ENCODE results near the gene PRKN.
"Not testable (repeated sequence)": the region's sequence is repeated elsewhere in the genome, so short reads cannot be mapped to it uniquely, and the experiment has no call there.

PRKN gene

DNA sequence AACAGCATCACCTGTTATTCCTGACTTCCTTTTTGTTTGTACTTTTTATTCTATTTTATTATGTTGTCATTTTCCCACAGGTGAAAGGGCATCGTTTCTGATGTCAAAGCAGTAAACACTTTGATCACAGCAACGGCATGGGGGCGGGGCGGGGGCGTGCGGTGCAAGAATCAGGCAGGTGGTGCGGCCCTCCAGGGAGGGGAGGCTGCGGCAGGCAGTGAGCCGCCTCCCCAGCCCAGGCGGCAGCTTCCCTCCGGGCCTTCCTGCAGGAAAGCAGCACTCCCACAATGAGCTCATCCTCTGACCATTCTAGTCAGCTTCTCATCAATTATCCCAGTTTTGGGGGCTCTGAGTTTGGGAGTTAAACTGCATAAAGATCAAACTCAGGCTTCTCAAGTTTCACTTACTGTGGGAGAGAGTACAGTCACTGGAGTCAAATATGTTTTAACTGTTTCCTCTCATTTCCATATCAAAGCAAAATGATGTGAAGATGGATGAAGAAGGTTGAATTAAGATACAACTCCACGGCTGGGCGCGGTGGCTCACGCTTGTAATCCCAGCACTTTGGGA, 845.3 kb downstream of the PRKN start:
- no peak for DNase-seq (ENCODE audit: low read depth in 1 of 2, low spot score in 1 of 2)

DNA sequence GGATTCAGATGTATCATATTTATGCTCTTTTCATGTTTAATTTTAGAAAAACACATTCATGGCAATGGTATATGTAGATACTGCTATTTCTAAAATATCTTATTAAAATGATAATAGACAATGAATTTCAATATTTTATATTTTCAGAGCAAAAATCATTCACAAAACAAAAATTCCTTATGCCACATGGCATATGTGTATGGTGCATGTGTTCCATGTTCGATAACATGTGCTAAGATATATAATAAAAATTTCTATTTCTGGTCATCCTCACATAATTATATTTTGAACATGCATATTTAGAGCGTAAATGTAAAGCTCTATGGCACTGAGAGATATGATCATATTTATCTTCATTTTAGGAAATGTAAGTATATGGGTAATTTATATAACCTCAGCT, 847.5 kb downstream of the PRKN start:
- no peak for DNase-seq (ENCODE audit: low read depth in 1 of 2, low spot score in 1 of 2)

GRCh38 chr6:161876231-161876630, 851.3 kb downstream of the PRKN start:
- no peak for DNase-seq (ENCODE audit: low read depth in 1 of 2, low spot score in 1 of 2)

GRCh38 chr6:161870236-161870901, 857.2 kb downstream of the PRKN start:
- no peak for DNase-seq (ENCODE audit: low read depth in 1 of 2, low spot score in 1 of 2)

DNA sequence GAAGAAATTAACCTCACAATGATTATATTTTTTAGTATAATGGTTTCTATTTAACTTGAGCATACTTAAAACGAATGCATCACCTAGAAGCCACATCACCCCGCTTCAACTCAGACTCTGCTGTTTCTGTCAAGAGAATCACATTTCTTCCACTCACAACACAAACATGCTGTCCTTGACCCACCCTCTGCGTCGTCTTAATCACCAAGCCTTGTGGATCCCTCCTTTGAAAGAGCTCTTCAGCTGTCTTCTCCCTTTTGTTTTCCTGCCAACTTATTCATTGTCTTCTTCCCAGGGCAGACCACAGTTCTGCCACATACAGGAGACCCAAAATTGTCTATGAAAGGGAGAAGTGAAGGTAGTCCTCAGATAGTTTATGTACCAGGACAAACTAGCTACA, 858.1 kb downstream of the PRKN start:
- no peak for DNase-seq (ENCODE audit: low read depth in 1 of 2, low spot score in 1 of 2)

DNA sequence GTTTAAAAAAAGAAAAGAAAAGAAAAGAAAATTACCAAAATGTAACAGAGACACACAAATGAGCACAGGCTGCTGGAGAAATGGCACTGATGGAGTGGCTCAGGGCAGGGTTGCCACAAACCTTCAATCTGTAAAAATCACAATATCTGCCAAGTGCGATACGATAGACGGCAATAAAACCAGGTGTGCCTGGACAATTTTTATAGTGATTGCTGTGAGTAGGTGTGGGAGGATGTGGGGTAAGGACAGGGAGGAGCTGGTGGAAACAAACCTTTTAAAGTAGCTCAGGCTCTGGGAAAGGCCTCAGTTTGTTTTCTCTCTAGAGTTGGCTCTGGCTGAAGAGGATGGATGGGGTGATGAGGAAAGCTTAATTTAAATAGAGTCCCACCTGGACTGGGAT, 861.0 kb downstream of the PRKN start:
- no peak for DNase-seq (ENCODE audit: low read depth in 1 of 2, low spot score in 1 of 2)

DNA sequence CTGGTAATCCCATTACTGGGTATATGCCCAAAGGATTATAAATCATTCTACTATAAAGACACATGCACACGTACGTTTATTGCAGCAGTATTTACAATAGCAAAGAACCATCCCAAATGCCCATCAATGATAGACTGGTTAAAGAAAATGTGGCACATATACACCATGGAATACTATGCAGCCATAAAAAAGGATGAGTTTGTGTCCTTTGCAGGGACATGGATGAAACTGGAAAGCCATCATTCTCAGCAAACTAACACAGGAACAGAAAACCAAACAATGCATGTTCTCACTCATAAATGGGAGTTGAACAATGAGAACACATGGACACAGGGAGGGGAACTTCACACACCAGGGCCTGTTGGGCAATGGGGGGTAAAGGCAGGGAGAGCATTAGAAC, 866.5 kb downstream of the PRKN start:
- not testable (repeated sequence) for DNase-seq (ENCODE audit: low read depth in 1 of 2, low spot score in 1 of 2)

DNA sequence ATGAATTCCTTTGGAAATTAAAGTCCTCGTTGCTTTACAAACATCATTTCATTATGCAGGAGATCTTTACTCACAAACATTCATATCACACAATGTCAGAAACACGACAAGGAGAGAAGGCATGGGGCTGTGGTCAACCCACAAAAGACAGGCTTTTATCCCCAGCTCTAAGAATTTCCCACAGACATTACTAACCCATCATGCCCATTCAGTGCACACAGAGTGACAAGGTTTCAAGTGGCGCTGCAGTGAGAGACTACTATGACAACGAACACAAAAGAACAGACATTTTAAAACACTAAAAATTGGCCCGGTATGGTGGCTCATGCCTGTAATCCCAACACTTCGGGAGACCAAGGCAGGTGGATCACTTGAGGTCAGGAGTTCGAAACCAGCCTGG, 873.9 kb downstream of the PRKN start:
- no peak for DNase-seq (ENCODE audit: low read depth in 1 of 2, low spot score in 1 of 2)

DNA sequence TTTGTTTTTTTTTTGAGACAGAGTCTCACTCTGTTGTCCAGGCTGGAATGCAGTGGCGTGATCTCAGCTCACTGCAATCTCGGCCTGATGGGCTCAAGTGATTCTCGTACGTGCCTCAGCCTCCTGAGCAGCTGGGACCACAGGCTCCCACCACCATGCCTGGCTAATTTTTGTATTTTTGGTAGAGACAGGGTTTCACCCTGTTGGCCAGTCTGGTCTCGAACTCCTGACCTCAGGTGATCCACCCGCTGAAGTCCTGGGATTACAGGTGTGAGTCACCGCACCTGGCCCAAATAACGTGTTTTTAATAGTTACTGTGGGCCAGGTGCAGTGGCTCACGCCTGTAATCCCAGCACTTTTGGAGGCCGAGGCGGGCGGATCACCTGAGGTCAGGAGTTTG, 876.1 kb downstream of the PRKN start:
- DNase-seq (ENCODE audit: low read depth in 1 of 2, low spot score in 1 of 2), result not testable (repeated sequence)

DNA sequence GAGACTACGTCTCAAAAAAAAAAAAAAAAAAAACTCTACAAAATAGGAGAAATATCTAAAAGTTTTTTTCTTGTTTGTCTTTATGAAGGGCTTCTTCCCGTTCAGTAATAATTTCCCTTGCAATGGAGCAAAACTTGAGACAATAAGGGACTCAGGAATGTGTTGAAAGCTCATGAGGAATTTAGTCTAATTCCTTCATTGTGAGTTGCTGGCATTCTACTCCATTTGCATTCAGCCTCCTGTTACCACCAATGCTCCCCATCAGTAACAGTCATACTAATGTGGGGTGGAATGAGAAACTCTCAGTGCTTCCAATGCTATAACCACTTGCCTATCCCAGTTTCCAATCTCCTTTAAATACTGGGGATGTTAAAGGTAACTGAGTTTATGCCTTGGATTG, 877.0 kb downstream of the PRKN start:
- no peak for DNase-seq (ENCODE audit: low read depth in 1 of 2, low spot score in 1 of 2)

DNA sequence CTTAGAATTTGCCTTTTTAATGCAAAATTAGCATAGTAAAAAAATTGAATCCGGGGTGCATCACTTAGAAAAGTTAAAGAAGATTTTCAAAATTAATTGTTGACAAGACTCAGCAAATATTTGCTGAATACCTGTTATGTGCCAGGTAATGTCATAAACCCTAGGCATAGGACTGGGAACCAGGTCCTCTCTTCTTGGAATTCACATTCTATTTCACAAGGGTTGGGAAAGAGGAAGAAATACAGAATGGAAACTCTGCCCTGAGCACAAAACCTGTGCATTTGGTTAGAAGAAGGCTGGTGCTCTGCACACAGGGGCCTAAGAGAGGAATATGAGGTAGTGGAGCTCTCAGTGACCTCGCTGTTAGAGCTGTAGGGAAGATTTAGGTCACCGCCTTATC, 879.9 kb downstream of the PRKN start:
- DNase-seq (ENCODE audit: low read depth in 1 of 2, low spot score in 1 of 2), result no peak

DNA sequence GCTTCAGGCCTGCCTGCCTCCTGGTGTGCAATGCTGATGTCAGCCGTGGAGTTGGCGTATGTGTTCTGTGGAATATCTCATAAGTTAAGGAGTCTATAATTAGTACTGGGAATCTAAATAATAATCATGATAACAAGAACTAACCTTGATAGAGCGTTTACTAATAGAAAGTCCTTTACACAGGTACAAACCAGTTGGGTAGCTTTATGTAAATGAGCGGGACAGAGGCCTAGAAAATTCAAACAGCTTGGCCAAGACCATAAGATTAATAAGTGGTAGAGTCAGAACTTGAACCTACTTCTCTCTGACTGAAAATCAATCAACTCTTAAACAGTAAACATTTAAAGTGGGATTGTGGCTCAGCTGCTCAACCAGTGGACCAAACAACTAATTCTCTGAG, 882.8 kb downstream of the PRKN start:
- DNase-seq (ENCODE audit: low read depth in 1 of 2, low spot score in 1 of 2), result no peak

GRCh38 chr6:161843066-161843465, 884.5 kb downstream of the PRKN start:
- no peak for DNase-seq (ENCODE audit: low read depth in 1 of 2, low spot score in 1 of 2)

DNA sequence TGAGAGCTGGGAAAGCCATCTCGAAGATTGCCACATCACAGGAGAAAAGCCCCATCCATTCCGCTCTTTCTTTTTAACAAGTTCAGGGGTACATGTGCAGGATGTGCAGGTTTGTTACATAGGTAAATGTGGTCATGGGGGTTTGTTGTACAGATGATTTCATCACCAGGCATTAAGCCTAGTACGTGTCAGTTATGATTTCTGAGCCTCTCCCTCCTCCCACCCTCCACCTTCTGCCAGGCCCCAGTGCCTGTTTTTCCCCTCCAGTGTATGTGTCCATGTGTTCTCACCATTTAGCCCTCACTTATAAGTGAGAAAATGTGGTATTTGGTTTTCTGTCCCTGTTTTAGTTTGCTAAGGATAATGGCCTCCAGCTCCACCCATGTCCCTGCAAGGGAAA, 887.2 kb downstream of the PRKN start:
- DNase-seq (ENCODE audit: low read depth in 1 of 2, low spot score in 1 of 2), result no peak

- DNase-seq (ENCODE audit: low read depth in 1 of 2, low spot score in 1 of 2), result no peak
Observed at GRCh38 chr6:161838306-161839035, 889.1 kb downstream of the PRKN start.

GRCh38 chr6:161837854-161838253, 889.7 kb downstream of the PRKN start:
- no peak for DNase-seq (ENCODE audit: low read depth in 1 of 2, low spot score in 1 of 2)

GRCh38 chr6:161837449-161837735, 890.2 kb downstream of the PRKN start:
- no peak for DNase-seq (ENCODE audit: low read depth in 1 of 2, low spot score in 1 of 2)

DNA sequence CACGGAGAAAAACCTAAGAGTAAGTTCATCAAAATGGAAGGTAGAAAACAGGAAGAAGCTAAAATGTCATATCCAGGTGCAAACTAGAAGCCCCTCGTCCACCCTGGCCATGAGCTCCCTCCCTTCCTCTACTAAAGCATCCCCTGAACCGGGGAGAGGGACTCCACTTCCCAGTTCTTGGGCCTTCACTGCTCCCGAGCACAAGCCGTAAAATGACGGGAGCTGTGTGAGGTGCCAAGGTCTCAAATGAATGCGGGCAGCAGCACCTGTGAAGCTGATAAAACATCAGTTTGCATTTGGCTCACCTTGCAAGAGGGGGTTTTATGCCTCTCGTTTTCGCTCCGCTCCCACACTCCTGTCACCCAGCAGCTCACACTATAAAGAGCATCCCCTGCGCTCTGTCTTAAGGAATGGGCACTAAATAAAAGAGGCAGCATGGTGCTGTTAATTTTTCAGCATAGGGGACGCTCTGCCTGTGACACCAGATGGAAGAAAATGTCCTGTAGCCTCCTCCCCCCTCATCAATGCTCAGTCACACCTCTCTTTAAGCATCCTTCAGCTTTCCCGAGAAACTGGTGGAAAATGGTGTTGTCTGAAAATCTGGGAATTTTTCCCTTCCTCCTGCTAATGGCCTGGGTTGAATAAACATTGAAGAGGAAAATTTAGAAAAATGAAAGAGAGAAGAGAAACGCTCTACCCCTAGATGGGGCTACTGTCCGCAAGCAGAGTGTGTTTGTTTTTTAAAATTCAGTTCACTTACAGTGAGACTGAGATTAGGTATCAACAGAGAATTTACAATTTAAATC, 890.7 kb downstream of the PRKN start:
- no peak for DNase-seq (ENCODE audit: low read depth in 1 of 2, low spot score in 1 of 2)

DNA sequence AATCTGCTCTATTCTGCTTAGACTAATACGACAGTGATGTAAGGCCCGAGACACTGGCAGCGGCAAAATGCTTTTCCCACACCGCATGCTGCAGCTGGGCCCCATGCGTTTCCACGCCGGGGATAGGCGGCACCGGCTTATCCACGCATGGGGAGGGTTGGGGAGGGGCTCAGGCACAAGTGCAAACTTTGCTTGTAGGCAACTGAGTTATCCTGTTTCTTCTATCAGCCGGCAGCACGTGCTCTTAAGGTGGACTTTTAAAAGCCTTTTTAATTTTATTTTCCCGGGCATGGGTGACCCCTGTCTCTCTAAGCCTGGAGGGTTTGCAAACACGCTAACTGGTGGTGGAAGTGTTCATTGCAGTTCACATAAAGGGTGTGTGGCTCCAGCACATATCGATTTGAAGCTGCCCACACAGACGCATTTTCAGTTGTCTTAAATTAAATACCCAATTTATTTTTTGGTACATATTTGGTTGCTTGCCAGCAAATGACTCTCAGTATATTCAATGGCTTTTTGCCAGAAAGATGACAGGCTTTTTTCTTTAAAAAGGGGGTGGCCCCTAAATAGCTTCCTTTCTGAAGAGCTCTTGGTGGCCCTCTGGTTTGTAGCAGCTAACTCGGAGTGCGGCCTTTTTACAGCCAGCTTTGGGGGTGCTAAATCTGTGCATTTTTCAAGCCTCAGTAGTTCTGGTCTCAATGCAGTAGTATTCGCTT, 891.9 kb downstream of the PRKN start:
- no peak for DNase-seq (ENCODE audit: low read depth in 1 of 2, low spot score in 1 of 2)

- no peak for DNase-seq (ENCODE audit: low read depth in 1 of 2, low spot score in 1 of 2)
Observed at GRCh38 chr6:161834426-161834825, 893.1 kb downstream of the PRKN start.

DNA sequence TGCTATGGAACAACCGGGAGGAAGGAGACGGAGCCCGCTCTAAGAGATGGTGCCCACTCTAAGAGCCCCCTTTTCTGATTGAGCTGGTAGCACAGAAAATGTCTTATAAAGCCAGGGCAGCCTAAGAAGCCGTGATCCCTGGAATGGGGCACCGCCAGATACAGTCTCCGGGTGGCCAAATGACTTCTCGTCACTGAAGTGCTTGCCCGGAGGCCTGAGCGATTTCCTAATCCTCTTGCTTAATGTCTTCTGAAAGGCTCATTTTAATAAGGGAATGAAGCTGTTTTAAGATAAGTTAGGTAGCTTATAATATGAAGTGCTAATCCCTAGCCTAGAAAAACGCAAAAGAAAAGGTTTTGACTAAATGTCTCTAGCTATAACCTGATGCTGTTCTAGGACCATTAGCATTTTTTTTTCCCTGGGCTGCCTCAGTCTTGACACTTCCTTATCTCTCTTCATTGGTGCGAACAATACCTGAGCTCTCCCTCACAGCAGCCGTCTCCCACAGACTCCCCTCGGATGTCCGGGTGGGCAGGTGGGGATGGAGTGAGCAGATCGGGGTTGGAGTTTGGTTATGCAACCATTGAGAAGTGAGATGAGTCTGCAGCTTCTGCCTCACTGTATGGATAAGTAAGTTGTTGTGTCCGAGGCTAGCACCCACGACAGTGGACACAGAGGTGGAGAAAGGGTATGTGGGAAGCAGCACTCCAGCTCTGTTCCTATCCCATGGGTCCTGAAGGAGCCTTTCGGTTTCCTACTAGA, 894.3 kb downstream of the PRKN start:
- DNase-seq (ENCODE audit: low read depth in 1 of 2, low spot score in 1 of 2), result no peak

Data from activated T-helper 1 cell treated with anti-CD3 and anti-CD28 coated beads, Interleukin-2, amount 50 U/mL, for 16 hours (primary cell).